Subcutaneous adipose tissue (tissue), 4 donors: ENCODE measurements around the gene FOXO1. TPM values are rescaled to one million over a fixed set of nuclear protein-coding genes. Genes with fewer than 3 reads are reported as not detected.

ENCODE experiments used
- total RNA-seq, 4 donors: library from RNA; depleted of rRNA; stranded (reverse); fragments of >200 nt; gene quantifications; one replicate each; pipeline ENCODE4 v1.1.0, GENCODE V29; 2016
- TF ChIP-seq, protein P1 (sequence below): fragments of 450-650 bp; IDR thresholded peaks from one replicate; pipeline ENCODE4 v1.5.1; 2016; ENCODE audit warnings: low read depth, mild to moderate bottlenecking, control low read depth, antibody characterized with exemption, moderate library complexity

The FOXO1 gene
- total RNA-seq, 4 donors from 2014 or later: 93.0 to 198 (median 134) TPM

DNA sequence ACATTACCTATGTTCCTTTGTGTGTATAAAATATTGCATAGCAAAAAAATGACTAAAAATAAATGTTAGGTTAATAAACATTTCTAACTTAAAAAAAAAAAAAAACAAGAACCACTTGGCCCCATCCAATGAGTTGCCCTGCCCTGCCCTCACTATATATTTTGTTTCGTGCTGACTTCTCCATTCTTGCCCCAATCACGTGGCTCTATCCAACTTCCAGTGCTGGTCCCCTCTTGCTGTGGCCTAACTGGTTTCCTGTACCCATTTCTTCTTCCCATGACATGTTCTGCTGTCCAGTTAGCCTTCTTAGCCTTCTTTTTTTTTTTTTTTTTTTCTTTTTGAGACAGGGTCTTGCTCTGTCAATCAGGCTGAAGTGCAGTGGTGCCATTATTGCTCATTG is 151.6 kb downstream of the FOXO1 start:
- TF ChIP-seq, protein P1, sequence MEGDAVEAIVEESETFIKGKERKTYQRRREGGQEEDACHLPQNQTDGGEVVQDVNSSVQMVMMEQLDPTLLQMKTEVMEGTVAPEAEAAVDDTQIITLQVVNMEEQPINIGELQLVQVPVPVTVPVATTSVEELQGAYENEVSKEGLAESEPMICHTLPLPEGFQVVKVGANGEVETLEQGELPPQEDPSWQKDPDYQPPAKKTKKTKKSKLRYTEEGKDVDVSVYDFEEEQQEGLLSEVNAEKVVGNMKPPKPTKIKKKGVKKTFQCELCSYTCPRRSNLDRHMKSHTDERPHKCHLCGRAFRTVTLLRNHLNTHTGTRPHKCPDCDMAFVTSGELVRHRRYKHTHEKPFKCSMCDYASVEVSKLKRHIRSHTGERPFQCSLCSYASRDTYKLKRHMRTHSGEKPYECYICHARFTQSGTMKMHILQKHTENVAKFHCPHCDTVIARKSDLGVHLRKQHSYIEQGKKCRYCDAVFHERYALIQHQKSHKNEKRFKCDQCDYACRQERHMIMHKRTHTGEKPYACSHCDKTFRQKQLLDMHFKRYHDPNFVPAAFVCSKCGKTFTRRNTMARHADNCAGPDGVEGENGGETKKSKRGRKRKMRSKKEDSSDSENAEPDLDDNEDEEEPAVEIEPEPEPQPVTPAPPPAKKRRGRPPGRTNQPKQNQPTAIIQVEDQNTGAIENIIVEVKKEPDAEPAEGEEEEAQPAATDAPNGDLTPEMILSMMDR: no peak

- TF ChIP-seq, protein P1: no peak
Observed at GRCh38 chr13:40509876-40510275, 156.6 kb downstream of the FOXO1 start.

DNA sequence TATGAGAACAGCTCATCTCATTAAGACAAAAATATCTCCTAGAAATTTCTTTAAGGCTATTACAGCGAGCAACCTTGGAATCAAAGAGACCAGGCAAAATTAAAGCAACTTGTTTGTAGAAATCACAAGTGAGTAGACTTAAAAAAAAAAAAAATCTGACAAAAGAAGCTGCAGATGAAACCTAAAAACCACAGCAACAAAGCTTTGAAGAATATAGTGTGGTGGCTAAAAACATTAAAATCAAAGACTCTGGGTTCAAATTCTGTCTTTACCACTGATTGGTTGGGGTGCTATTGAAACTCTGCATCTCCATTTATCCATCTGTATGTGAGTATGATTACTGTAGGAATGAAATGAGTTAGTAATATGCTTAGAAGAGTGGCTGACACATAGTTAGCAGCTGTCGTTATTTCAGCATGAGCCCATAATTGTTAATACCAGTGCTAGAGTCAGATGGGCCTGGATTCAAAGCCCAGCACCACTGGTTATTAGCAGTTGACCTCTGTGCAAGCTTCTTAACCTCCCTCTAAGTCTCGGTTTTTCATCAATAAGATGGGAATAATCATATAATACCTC is 157.6 kb downstream of the FOXO1 start:
- TF ChIP-seq, protein P1: no peak

- TF ChIP-seq, protein P1: no peak
Observed at GRCh38 chr13:40508127-40508526, 158.3 kb downstream of the FOXO1 start.

GRCh38 chr13:40506592-40507446 is 159.6 kb downstream of the FOXO1 start:
- TF ChIP-seq, protein P1: no peak

Other genes starting within 250 kb of the FOXO1 start
- gene MRPS31, start 104.5 kb upstream of the FOXO1 start, total RNA-seq: 10 to 100 TPM; 11.5 to 21.5 (median 16.3) TPM
- 10 to 100 TPM in 1 of 4 donors, 1 to 10 TPM in 3; 4.6 to 11.1 (median 6.0) TPM for gene SLC25A15, start 123.0 kb upstream of the FOXO1 start, total RNA-seq